HUES48 (cell line): Measurements from ENCODE around the gene ALDH1L1.

Source experiments
- H3K27ac ChIP-seq: one replicate; pipeline ENCODE4 v1.7.0; 2013; ENCODE audit warnings: low read depth, low read length, inconsistent platforms
- H3K27me3 ChIP-seq: 2 replicates; pipeline ENCODE4 v1.6.1; 2013; ENCODE audit warnings: mild to moderate bottlenecking, low read length; ENCODE audit not compliant: control insufficient read depth, insufficient read depth
- H3K36me3 ChIP-seq: 2 replicates; pipeline ENCODE4 v1.6.1; 2013; ENCODE audit warnings: low read length; ENCODE audit not compliant: control insufficient read depth, insufficient read depth
- H3K4me1 ChIP-seq: 2 replicates; pipeline ENCODE4 v1.6.1; 2013; ENCODE audit warnings: mild to moderate bottlenecking, low read length; ENCODE audit not compliant: control insufficient read depth, insufficient read depth
- H3K4me3 ChIP-seq: 2 replicates; pipeline ENCODE4 v1.5.1; 2013; ENCODE audit warnings: mild to moderate bottlenecking, low read depth, low read length
- H3K9ac ChIP-seq: 2 replicates; pipeline ENCODE4 v1.6.1; 2013; ENCODE audit warnings: mild to moderate bottlenecking, low read depth, low read length, moderate library complexity
- H3K9me3 ChIP-seq: 2 replicates; pipeline ENCODE4 v1.6.1; 2013; ENCODE audit warnings: low read length; ENCODE audit not compliant: control insufficient read depth, insufficient read depth

Gene ALDH1L1

GRCh38 chr3:126208182-126208581 lies 27.8 kb upstream of the ALDH1L1 start:
- H3K4me3 ChIP-seq, result no peak overlapping the region
- no peaks in the 10 kb centered on the region; the same call in 1 of the 2 replicates for H3K4me1 ChIP-seq
- no peaks in the 10 kb centered on the region for H3K36me3 ChIP-seq
- no peak overlapping the region for H3K27ac ChIP-seq
- peaks cover 18% of the 10 kb centered on the region for H3K27me3 ChIP-seq
- H3K9ac ChIP-seq, result no peak overlapping the region
- no peaks in the 10 kb centered on the region; the same call in 1 of the 2 replicates for H3K9me3 ChIP-seq

GRCh38 chr3:126207166-126207565 lies 26.8 kb upstream of the ALDH1L1 start:
- Histone ChIP-seq H3K27me3 (peaks cover 14% of the 10 kb centered on the region), H3K4me3 (no peak overlapping the region), H3K27ac (no peak overlapping the region), H3K36me3 (no peaks in the 10 kb centered on the region), H3K9ac (no peak overlapping the region), H3K4me1 (no peaks in the 10 kb centered on the region; the same call in 1 of the 2 replicates), H3K9me3 (no peaks in the 10 kb centered on the region; the same call in 1 of the 2 replicates)

GRCh38 chr3:126205717-126206655 lies 25.6 kb upstream of the ALDH1L1 start:
- Histone ChIP-seq H3K36me3 (no peaks in the 10 kb centered on the region), H3K9me3 (no peaks in the 10 kb centered on the region; the same call in 1 of the 2 replicates), H3K4me3 (no peak overlapping the region), H3K9ac (no peak overlapping the region), H3K4me1 (no peaks in the 10 kb centered on the region), H3K27me3 (peaks cover 4% of the 10 kb centered on the region), H3K27ac (no peak overlapping the region)

GRCh38 chr3:126202680-126203079 lies 22.3 kb upstream of the ALDH1L1 start:
- Histone ChIP-seq H3K9me3 (peaks cover 2% of the 10 kb centered on the region; the same call in 1 of the 2 replicates), H3K27me3 (no peaks in the 10 kb centered on the region), H3K27ac (no peak overlapping the region), H3K4me3 (no peak overlapping the region), H3K36me3 (no peaks in the 10 kb centered on the region), H3K4me1 (no peaks in the 10 kb centered on the region), H3K9ac (no peak overlapping the region)

GRCh38 chr3:126202276-126202675 lies 21.9 kb upstream of the ALDH1L1 start:
- no peaks in the 10 kb centered on the region for H3K4me1 ChIP-seq
- no peaks in the 10 kb centered on the region for H3K36me3 ChIP-seq
- H3K4me3 ChIP-seq, result no peak overlapping the region
- H3K27ac ChIP-seq, result no peak overlapping the region
- H3K9ac ChIP-seq, result no peak overlapping the region
- H3K27me3 ChIP-seq, result no peaks in the 10 kb centered on the region
- peaks cover 5% of the 10 kb centered on the region; the same call in 1 of the 2 replicates for H3K9me3 ChIP-seq

GRCh38 chr3:126201168-126201567 lies 20.8 kb upstream of the ALDH1L1 start:
- Histone ChIP-seq H3K27me3 (no peaks in the 10 kb centered on the region), H3K4me3 (no peak overlapping the region), H3K9me3 (peaks cover 8% of the 10 kb centered on the region), H3K36me3 (no peaks in the 10 kb centered on the region), H3K9ac (no peak overlapping the region), H3K4me1 (no peaks in the 10 kb centered on the region), H3K27ac (no peak overlapping the region)

- peaks cover 8% of the 10 kb centered on the region for H3K9me3 ChIP-seq
- H3K27me3 ChIP-seq, result no peaks in the 10 kb centered on the region
- H3K36me3 ChIP-seq, result no peaks in the 10 kb centered on the region
- H3K9ac ChIP-seq, result no peak overlapping the region
- H3K4me3 ChIP-seq, result no peak overlapping the region
- H3K4me1 ChIP-seq, result no peaks in the 10 kb centered on the region
- no peak overlapping the region for H3K27ac ChIP-seq
Measured at GRCh38 chr3:126200534-126200933, 20.1 kb upstream of the ALDH1L1 start.

GRCh38 chr3:126199256-126199655 lies 18.9 kb upstream of the ALDH1L1 start:
- H3K9me3 ChIP-seq, result peaks cover 19% of the 10 kb centered on the region
- H3K27me3 ChIP-seq, result no peaks in the 10 kb centered on the region
- no peak overlapping the region for H3K27ac ChIP-seq
- H3K9ac ChIP-seq, result no peak overlapping the region
- H3K4me3 ChIP-seq, result no peak overlapping the region
- no peaks in the 10 kb centered on the region for H3K36me3 ChIP-seq
- no peaks in the 10 kb centered on the region for H3K4me1 ChIP-seq

- no peaks in the 10 kb centered on the region for H3K36me3 ChIP-seq
- H3K27ac ChIP-seq, result no peak overlapping the region
- H3K4me3 ChIP-seq, result no peak overlapping the region
- H3K4me1 ChIP-seq, result no peaks in the 10 kb centered on the region
- H3K9ac ChIP-seq, result no peak overlapping the region
- H3K27me3 ChIP-seq, result no peaks in the 10 kb centered on the region
- peaks cover 30% of the 10 kb centered on the region for H3K9me3 ChIP-seq
Measured at GRCh38 chr3:126197854-126198584, 17.6 kb upstream of the ALDH1L1 start.

- H3K4me3 ChIP-seq, result no peak overlapping the region
- H3K9me3 ChIP-seq, result peaks cover 37% of the 10 kb centered on the region
- H3K36me3 ChIP-seq, result no peaks in the 10 kb centered on the region
- no peak overlapping the region for H3K27ac ChIP-seq
- H3K4me1 ChIP-seq, result no peaks in the 10 kb centered on the region
- no peak overlapping the region for H3K9ac ChIP-seq
- no peaks in the 10 kb centered on the region for H3K27me3 ChIP-seq
Measured at GRCh38 chr3:126197343-126197742, 17.0 kb upstream of the ALDH1L1 start.
